ENCODE data around the gene SCGB1A1.

The SCGB1A1 gene

GRCh38 chr11:62421996-62422395, 3.2 kb downstream of the SCGB1A1 start:
- no peak for DNase-seq (ENCODE audit: low read depth in 2 of 2)

GRCh38 chr11:62423012-62423411, 4.2 kb downstream of the SCGB1A1 start:
- no peak for DNase-seq (ENCODE audit: low read depth in 2 of 2)

GRCh38 chr11:62427630-62428233, 8.9 kb downstream of the SCGB1A1 start:
- DNase-seq (ENCODE audit: low read depth in 2 of 2) = no peak

GRCh38 chr11:62428871-62429560, 10.2 kb downstream of the SCGB1A1 start:
- DNase-seq (ENCODE audit: low read depth in 2 of 2) = no peak

GRCh38 chr11:62430425-62430824, 11.6 kb downstream of the SCGB1A1 start:
- no peak for DNase-seq (ENCODE audit: low read depth in 2 of 2)

GRCh38 chr11:62431171-62431901, 12.5 kb downstream of the SCGB1A1 start:
- no peak for DNase-seq (ENCODE audit: low read depth in 2 of 2)

- no peak for DNase-seq (ENCODE audit: low read depth in 2 of 2)
Observed at GRCh38 chr11:62432695-62433094, 13.9 kb downstream of the SCGB1A1 start.

GRCh38 chr11:62433141-62433903, 14.5 kb downstream of the SCGB1A1 start:
- no peak for DNase-seq (ENCODE audit: low read depth in 2 of 2)

- no peak for DNase-seq (ENCODE audit: low read depth in 2 of 2)
Observed at GRCh38 chr11:62433904-62434276, 15.1 kb downstream of the SCGB1A1 start.

- no peak for DNase-seq (ENCODE audit: low read depth in 2 of 2)
Observed at GRCh38 chr11:62435846-62436660, 17.2 kb downstream of the SCGB1A1 start.

GRCh38 chr11:62437616-62438015, 18.8 kb downstream of the SCGB1A1 start:
- DNase-seq (ENCODE audit: low read depth in 2 of 2) = no peak

GRCh38 chr11:62438641-62439040, 19.8 kb downstream of the SCGB1A1 start:
- DNase-seq (ENCODE audit: low read depth in 2 of 2) = no peak

- no peak for DNase-seq (ENCODE audit: low read depth in 2 of 2)
Observed at GRCh38 chr11:62439785-62440602, 21.2 kb downstream of the SCGB1A1 start.

- DNase-seq (ENCODE audit: low read depth in 2 of 2) = no peak
Observed at GRCh38 chr11:62443390-62444235, 24.8 kb downstream of the SCGB1A1 start.

GRCh38 chr11:62444236-62444833, 25.5 kb downstream of the SCGB1A1 start:
- DNase-seq (ENCODE audit: low read depth in 2 of 2) = no peak

- no peak for DNase-seq (ENCODE audit: low read depth in 2 of 2)
Observed at GRCh38 chr11:62444835-62445234, 26.0 kb downstream of the SCGB1A1 start.

- DNase-seq (ENCODE audit: low read depth in 2 of 2) = no peak
Observed at GRCh38 chr11:62445314-62445740, 26.5 kb downstream of the SCGB1A1 start.

- no peak for DNase-seq (ENCODE audit: low read depth in 2 of 2)
Observed at GRCh38 chr11:62446091-62446490, 27.3 kb downstream of the SCGB1A1 start.

- no peak for DNase-seq (ENCODE audit: low read depth in 2 of 2)
Observed at GRCh38 chr11:62449451-62449851, 30.6 kb downstream of the SCGB1A1 start.
